Nephron (organoid): ENCODE results near the gene UNC79.

Experiments used
- H3K27ac Mint-ChIP-seq, 3 experiments: 2 replicates each; pipeline ENCODE4 v1.8.0; 2020; ENCODE audit warnings: mixed read lengths in 3 of 3, mild to moderate bottlenecking in 2 of 3, moderate library complexity in 1 of 3
- H3K27me3 Mint-ChIP-seq: 2 replicates; pipeline ENCODE4 v1.8.0; 2021; ENCODE audit warnings: low read depth, mild to moderate bottlenecking, moderate library complexity, mixed read lengths
- H3K36me3 Mint-ChIP-seq: 2 replicates; pipeline ENCODE4 v1.8.0; 2020; ENCODE audit warnings: low read depth, mixed read lengths
- H3K4me1 Mint-ChIP-seq: 2 replicates; pipeline ENCODE4 v1.8.0; 2020; ENCODE audit warnings: mixed read lengths
- H3K4me3 Mint-ChIP-seq, 3 experiments: 2 replicates each; pipeline ENCODE4 v1.8.0; 2020; ENCODE audit warnings: mild to moderate bottlenecking in 3 of 3, mixed read lengths in 3 of 3, moderate library complexity in 2 of 3
- H3K9me3 Mint-ChIP-seq: 2 replicates; pipeline ENCODE4 v1.8.0; 2020; ENCODE audit warnings: mixed read lengths
- CTCF ChIP-seq, 3 experiments: fragments of 200-600 bp; sonication (generic); IDR thresholded peaks; one replicate each; pipeline ENCODE4 v1.5.0; 2021; ENCODE audit warnings: antibody characterized with exemption in 3 of 3; ENCODE audit not compliant: unreplicated experiment in 3 of 3

The UNC79 gene

GRCh38 chr14:93540235-93540634, 109.5 kb downstream of the UNC79 start:
- H3K36me3 Mint-ChIP-seq, result no peaks in the 10 kb centered on the region
- H3K9me3 Mint-ChIP-seq, result no peaks in the 10 kb centered on the region
- no peak overlapping the region for H3K27ac Mint-ChIP-seq
- no peaks in the 10 kb centered on the region for H3K27me3 Mint-ChIP-seq
- H3K4me1 Mint-ChIP-seq, result peaks cover 10% of the 10 kb centered on the region
- no peak for TF ChIP-seq CTCF (IDR thresholded peaks at IDR 0.05; ENCODE audit: unreplicated experiment in 3 of 3)
- no peak overlapping the region for H3K4me3 Mint-ChIP-seq

GRCh38 chr14:93543766-93544165, 113.0 kb downstream of the UNC79 start:
- Mint-ChIP-seq H3K4me3 (peak overlapping the region in 1 of 3 experiments; percentile 28), H3K36me3 (no peaks in the 10 kb centered on the region), H3K9me3 (no peaks in the 10 kb centered on the region), H3K27ac (peak overlapping the region; percentile 13 to 26 (median 26)), H3K4me1 (peaks cover 10% of the 10 kb centered on the region), H3K27me3 (no peaks in the 10 kb centered on the region)
- peak; percentile 49 to 63 (median 54) for TF ChIP-seq CTCF (IDR thresholded peaks at IDR 0.05; ENCODE audit: unreplicated experiment in 3 of 3)

- H3K4me3 Mint-ChIP-seq, result peak overlapping the region in 1 of 3 experiments; percentile 28
- peaks cover 10% of the 10 kb centered on the region for H3K4me1 Mint-ChIP-seq
These were observed 113.5 kb downstream of the UNC79 start for GRCh38 chr14:93544212-93544611.

GRCh38 chr14:93546642-93547041, 115.9 kb downstream of the UNC79 start:
- no peak for TF ChIP-seq CTCF (IDR thresholded peaks at IDR 0.05; ENCODE audit: unreplicated experiment in 3 of 3)
- no peaks in the 10 kb centered on the region for H3K27me3 Mint-ChIP-seq
- H3K4me3 Mint-ChIP-seq, result no peak overlapping the region
- H3K4me1 Mint-ChIP-seq, result peaks cover 10% of the 10 kb centered on the region
- H3K27ac Mint-ChIP-seq, result no peak overlapping the region
- H3K9me3 Mint-ChIP-seq, result no peaks in the 10 kb centered on the region
- H3K36me3 Mint-ChIP-seq, result no peaks in the 10 kb centered on the region

More at GRCh38 chr14:93544212-93544611, 113.5 kb downstream of the UNC79 start:
- no peak for TF ChIP-seq CTCF (IDR thresholded peaks at IDR 0.05; ENCODE audit: unreplicated experiment in 3 of 3)
- H3K27ac Mint-ChIP-seq, result peak overlapping the region; percentile 13 to 26 (median 26)
- no peaks in the 10 kb centered on the region for H3K36me3 Mint-ChIP-seq
- H3K27me3 Mint-ChIP-seq, result no peaks in the 10 kb centered on the region
- no peaks in the 10 kb centered on the region for H3K9me3 Mint-ChIP-seq

GRCh38 chr14:93548102-93548843, 117.5 kb downstream of the UNC79 start:
- H3K27me3 Mint-ChIP-seq, result no peaks in the 10 kb centered on the region
- H3K27ac Mint-ChIP-seq, result no peak overlapping the region
- no peaks in the 10 kb centered on the region for H3K36me3 Mint-ChIP-seq
- no peaks in the 10 kb centered on the region for H3K9me3 Mint-ChIP-seq
- H3K4me3 Mint-ChIP-seq, result no peak overlapping the region
- TF ChIP-seq CTCF (IDR thresholded peaks at IDR 0.05; ENCODE audit: unreplicated experiment in 3 of 3), result no peak
- H3K4me1 Mint-ChIP-seq, result peaks cover 10% of the 10 kb centered on the region

- no peaks in the 10 kb centered on the region for H3K9me3 Mint-ChIP-seq
- no peak overlapping the region for H3K27ac Mint-ChIP-seq
- H3K36me3 Mint-ChIP-seq, result no peaks in the 10 kb centered on the region
- H3K4me1 Mint-ChIP-seq, result peaks cover 2% of the 10 kb centered on the region
- H3K4me3 Mint-ChIP-seq, result no peak overlapping the region
- H3K27me3 Mint-ChIP-seq, result no peaks in the 10 kb centered on the region
- no peak for TF ChIP-seq CTCF (IDR thresholded peaks at IDR 0.05; ENCODE audit: unreplicated experiment in 3 of 3)
These were observed 118.9 kb downstream of the UNC79 start for GRCh38 chr14:93549595-93549994.
